CD4-positive, alpha-beta T cell (primary cell): Measurements from ENCODE around the gene ABCC6. TPM values are rescaled to one million over a fixed set of nuclear protein-coding genes. Genes with fewer than 3 reads are reported as not detected.

ENCODE experiments used
- ATAC-seq: fragments of 200-7000 bp; cut with Tn5 transposase; one replicate; pipeline ENCODE4 v1.10.0; 2022; ENCODE audit warnings: mild to moderate bottlenecking; ENCODE audit not compliant: poor library complexity
- CTCF ChIA-PET: fragments of 350-600 bp; sonication (Branson Sonifier 250); formaldehyde crosslinking; loops from one replicate; lab custom pipeline; 2021; ENCODE audit warnings: antibody characterized with exemption, inconsistent platforms; lab: Charles Lee
- POLR2A ChIA-PET: fragments of 350-600 bp; sonication (Branson Sonifier 250); formaldehyde crosslinking; loops from one replicate; lab custom pipeline; 2021; ENCODE audit warnings: antibody characterized with exemption, inconsistent platforms; lab: Charles Lee
- DNase-seq, 14 experiments: peaks; one replicate each; pipeline ENCODE4 v3.0.0-alpha.2; 2013 to 2020; ENCODE audit warnings: mixed read lengths in 2 of 14
- H3K27ac ChIP-seq, 2 donors: one replicate each; pipeline versions ENCODE4 v1.5.1 to v1.7.0; 2013; ENCODE audit warnings: low read length in 2 of 2, low read depth in 1 of 2, mild to moderate bottlenecking in 1 of 2
- H3K27me3 ChIP-seq, 2 experiments: 1 replicate in 1 of 2; 2 replicates in 1 of 2; pipeline versions ENCODE4 v1.6.1 to v1.7.0; 2013; ENCODE audit warnings: low read length in 2 of 2, control low read depth in 1 of 2, mild to moderate bottlenecking in 1 of 2, moderate library complexity in 1 of 2; ENCODE audit not compliant: insufficient read depth in 2 of 2, control insufficient read depth in 1 of 2
- H3K36me3 ChIP-seq: one replicate; pipeline ENCODE4 v1.6.1; 2013; ENCODE audit warnings: low read length, control low read depth; ENCODE audit not compliant: insufficient read depth
- H3K4me1 ChIP-seq: one replicate; pipeline ENCODE4 v1.6.1; 2013; ENCODE audit warnings: low read length, control low read depth; ENCODE audit not compliant: insufficient read depth
- H3K4me3 ChIP-seq: one replicate; pipeline ENCODE4 v1.5.1; 2013; ENCODE audit warnings: mild to moderate bottlenecking, low read length, moderate library complexity
- H3K9me3 ChIP-seq, 2 experiments: 1 replicate in 1 of 2; 2 replicates in 1 of 2; pipeline versions ENCODE4 v1.6.1 to v1.7.0; 2013; ENCODE audit warnings: low read length in 2 of 2, mild to moderate bottlenecking in 2 of 2, control low read depth in 1 of 2, moderate library complexity in 1 of 2; ENCODE audit not compliant: control insufficient read depth in 1 of 2, insufficient read depth in 1 of 2
- H3K27ac Mint-ChIP-seq: one replicate; pipeline ENCODE4 v1.8.0; 2020; ENCODE audit warnings: mixed read lengths
- H3K27me3 Mint-ChIP-seq: one replicate; pipeline ENCODE4 v1.8.0; 2021; ENCODE audit warnings: mixed read lengths
- H3K36me3 Mint-ChIP-seq: one replicate; pipeline ENCODE4 v1.8.0; 2021; ENCODE audit warnings: low read depth, mixed read lengths
- H3K4me1 Mint-ChIP-seq: one replicate; pipeline ENCODE4 v1.8.0; 2021; ENCODE audit warnings: low read depth, mixed read lengths
- H3K4me3 Mint-ChIP-seq: one replicate; pipeline ENCODE4 v1.8.0; 2020; ENCODE audit warnings: mild to moderate bottlenecking, mixed read lengths
- H3K9me3 Mint-ChIP-seq: one replicate; pipeline ENCODE4 v1.8.0; 2020; ENCODE audit warnings: mixed read lengths
- intact Hi-C, 2 experiments: fragments of 100-400 bp; cut with DNase I in 1 of 2; cut with micrococcal nuclease in 1 of 2; formaldehyde crosslinking; loops; one replicate each; pipeline versions ENCODE4 v1.15.1 to v1.9.0; 2023 to 2025; cut with DNase I, micrococcal nuclease
- total RNA-seq, 174 experiments: library from RNA in 2 of 174; stranded (reverse) in 2 of 174; gene quantifications; one replicate each; pipeline ENCODE4 v1.2.3 and lab custom pipeline; 2021 to 2026
- TF ChIP-seq, protein P1 (sequence below): fragments of 200-600 bp; IDR thresholded peaks from one replicate; pipeline ENCODE4 v1.8.0; 2022; ENCODE audit warnings: antibody characterized with exemption, mild to moderate bottlenecking

ABCC6 gene
- total RNA-seq, 2 experiments from 2014 or later, result not detected

DNA sequence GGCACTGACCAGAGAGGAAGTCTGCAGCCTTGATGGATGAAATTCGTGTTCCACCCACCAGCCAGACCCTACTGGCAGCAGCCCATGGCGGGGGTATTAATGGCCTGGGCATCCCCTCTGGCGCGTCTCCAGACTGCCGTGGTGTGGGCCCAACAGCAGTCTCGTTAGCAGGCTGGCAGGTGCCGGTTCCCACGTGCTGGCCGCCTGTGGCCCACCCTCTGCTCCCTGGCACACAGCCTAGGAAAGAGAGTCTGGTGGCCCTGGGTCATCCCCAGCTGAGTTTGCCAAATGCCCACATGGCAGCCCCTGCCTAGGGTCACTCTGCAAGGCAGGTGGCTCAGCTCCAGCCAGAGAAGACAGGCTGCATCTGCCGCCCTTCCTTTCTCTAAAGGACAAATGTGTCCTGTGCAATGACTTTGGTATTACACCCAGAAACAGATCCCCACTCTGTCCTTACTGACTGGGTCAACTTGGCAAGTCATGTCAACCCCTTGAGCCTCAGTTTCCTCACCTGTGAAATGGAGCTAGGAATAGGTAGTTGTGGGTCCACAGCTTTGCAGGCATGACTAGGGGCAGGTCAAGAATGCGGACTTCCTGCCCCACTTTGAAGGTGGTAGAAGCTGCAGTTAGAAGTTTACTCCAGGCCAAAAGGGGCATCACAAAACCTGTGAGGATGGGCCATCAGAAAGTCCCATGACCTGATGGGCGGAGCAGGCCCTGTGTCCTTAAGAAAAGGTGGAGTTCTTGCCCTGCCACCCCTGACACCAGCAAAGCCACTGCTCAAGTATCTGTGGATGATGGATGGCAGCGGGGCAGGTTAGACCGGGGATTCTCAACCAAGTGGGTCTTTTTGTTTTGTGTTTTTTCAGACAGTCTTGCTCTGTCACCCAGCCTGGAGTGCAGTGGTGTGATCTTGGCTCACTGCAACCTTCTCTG lies 76.6 kb downstream of the ABCC6 start:
- intact Hi-C loops, result no loop called here
- Mint-ChIP-seq H3K27me3 (no peaks in the 10 kb centered on the region), H3K4me1 (no peaks in the 10 kb centered on the region), H3K36me3 (peaks cover 31% of the 10 kb centered on the region), H3K27ac (no peak overlapping the region), H3K9me3 (no peaks in the 10 kb centered on the region), H3K4me3 (no peak overlapping the region)
- DNase-seq (no peak), ATAC-seq (no peak)
- Histone ChIP-seq H3K36me3 (peaks cover 27% of the 10 kb centered on the region), H3K4me3 (no peak overlapping the region), H3K27me3 (no peaks in the 10 kb centered on the region), H3K9me3 (no peaks in the 10 kb centered on the region), H3K27ac (no peak overlapping the region), H3K4me1 (no peaks in the 10 kb centered on the region)
- CTCF ChIA-PET, result no interaction called here
- POLR2A ChIA-PET, result no interaction called here
- TF ChIP-seq, protein P1, sequence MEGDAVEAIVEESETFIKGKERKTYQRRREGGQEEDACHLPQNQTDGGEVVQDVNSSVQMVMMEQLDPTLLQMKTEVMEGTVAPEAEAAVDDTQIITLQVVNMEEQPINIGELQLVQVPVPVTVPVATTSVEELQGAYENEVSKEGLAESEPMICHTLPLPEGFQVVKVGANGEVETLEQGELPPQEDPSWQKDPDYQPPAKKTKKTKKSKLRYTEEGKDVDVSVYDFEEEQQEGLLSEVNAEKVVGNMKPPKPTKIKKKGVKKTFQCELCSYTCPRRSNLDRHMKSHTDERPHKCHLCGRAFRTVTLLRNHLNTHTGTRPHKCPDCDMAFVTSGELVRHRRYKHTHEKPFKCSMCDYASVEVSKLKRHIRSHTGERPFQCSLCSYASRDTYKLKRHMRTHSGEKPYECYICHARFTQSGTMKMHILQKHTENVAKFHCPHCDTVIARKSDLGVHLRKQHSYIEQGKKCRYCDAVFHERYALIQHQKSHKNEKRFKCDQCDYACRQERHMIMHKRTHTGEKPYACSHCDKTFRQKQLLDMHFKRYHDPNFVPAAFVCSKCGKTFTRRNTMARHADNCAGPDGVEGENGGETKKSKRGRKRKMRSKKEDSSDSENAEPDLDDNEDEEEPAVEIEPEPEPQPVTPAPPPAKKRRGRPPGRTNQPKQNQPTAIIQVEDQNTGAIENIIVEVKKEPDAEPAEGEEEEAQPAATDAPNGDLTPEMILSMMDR, result no peak

- Mint-ChIP-seq H3K4me1 (no peaks in the 10 kb centered on the region), H3K9me3 (no peaks in the 10 kb centered on the region), H3K4me3 (no peak overlapping the region), H3K27me3 (no peaks in the 10 kb centered on the region), H3K36me3 (peaks cover 44% of the 10 kb centered on the region), H3K27ac (no peak overlapping the region)
- Histone ChIP-seq H3K4me1 (no peaks in the 10 kb centered on the region), H3K27me3 (no peaks in the 10 kb centered on the region), H3K9me3 (no peaks in the 10 kb centered on the region), H3K27ac (no peak overlapping the region), H3K36me3 (peaks cover 41% of the 10 kb centered on the region), H3K4me3 (no peak overlapping the region)
- TF ChIP-seq, protein P1, result no peak
- POLR2A ChIA-PET, result no interaction called here
- no peak for DNase-seq
- intact Hi-C loops, result no loop called here
- CTCF ChIA-PET, result no interaction called here
- ATAC-seq, result no peak
Measured at GRCh38 chr16:16145286-16145685, 78.0 kb downstream of the ABCC6 start.

GRCh38 chr16:16144416-16144815 lies 78.9 kb downstream of the ABCC6 start:
- Mint-ChIP-seq H3K4me1 (no peaks in the 10 kb centered on the region), H3K36me3 (peaks cover 53% of the 10 kb centered on the region), H3K27ac (no peak overlapping the region), H3K4me3 (no peak overlapping the region), H3K9me3 (no peaks in the 10 kb centered on the region), H3K27me3 (no peaks in the 10 kb centered on the region)
- ChIA-PET CTCF (no interaction called here), POLR2A (no interaction called here)
- Histone ChIP-seq H3K9me3 (no peaks in the 10 kb centered on the region), H3K27ac (no peak overlapping the region), H3K36me3 (peaks cover 49% of the 10 kb centered on the region), H3K4me1 (no peaks in the 10 kb centered on the region), H3K27me3 (no peaks in the 10 kb centered on the region), H3K4me3 (no peak overlapping the region)
- TF ChIP-seq, protein P1, result no peak
- no peak for DNase-seq
- ATAC-seq, result no peak
- intact Hi-C loops, result no loop called here
